Upper lobe of left lung (tissue), 4 donors: ENCODE data around the gene OSBPL2.

Source experiments
- CTCF ChIP-seq, 6 experiments: fragments of 450-650 bp in 4 of 6; fragments of 200-600 bp in 2 of 6; sonication (generic) in 2 of 6; IDR thresholded peaks; one replicate each; pipeline ENCODE4 v1.5.1; 2016 to 2019; ENCODE audit warnings: antibody characterized with exemption in 6 of 6
- POLR2A ChIP-seq, 4 donors: fragments of 450-650 bp; IDR thresholded peaks; one replicate each; pipeline ENCODE4 v1.5.1; 2016 to 2017; ENCODE audit warnings: antibody characterized with exemption in 4 of 4, mild to moderate bottlenecking in 2 of 4

- TF ChIP-seq CTCF (IDR thresholded peaks at IDR 0.05), result no peak
- TF ChIP-seq POLR2A (IDR thresholded peaks at IDR 0.05), result no peak
Observed at GRCh38 chr20:62227591-62227976, 10.7 kb upstream of the OSBPL2 start.
